Glomerular endothelial cell (primary cell): ENCODE data around the gene CHST13. TPM values are rescaled to one million over a fixed set of nuclear protein-coding genes. Genes with fewer than 3 reads are reported as not detected.

Source experiments
- DNase-seq: peaks from one replicate; pipeline ENCODE4 v3.0.0-alpha.2; 2011; ENCODE audit warnings: low read depth, low spot score; ENCODE audit errors: extremely low read depth
- total RNA-seq: library from RNA; depleted of rRNA; stranded (reverse); fragments of >200 nt; gene quantifications from 2 replicates; pipeline ENCODE4 v1.2.3, GENCODE V29; 2015

The CHST13 gene
- total RNA-seq, 1 donor from 2014 or later: not detected

DNA sequence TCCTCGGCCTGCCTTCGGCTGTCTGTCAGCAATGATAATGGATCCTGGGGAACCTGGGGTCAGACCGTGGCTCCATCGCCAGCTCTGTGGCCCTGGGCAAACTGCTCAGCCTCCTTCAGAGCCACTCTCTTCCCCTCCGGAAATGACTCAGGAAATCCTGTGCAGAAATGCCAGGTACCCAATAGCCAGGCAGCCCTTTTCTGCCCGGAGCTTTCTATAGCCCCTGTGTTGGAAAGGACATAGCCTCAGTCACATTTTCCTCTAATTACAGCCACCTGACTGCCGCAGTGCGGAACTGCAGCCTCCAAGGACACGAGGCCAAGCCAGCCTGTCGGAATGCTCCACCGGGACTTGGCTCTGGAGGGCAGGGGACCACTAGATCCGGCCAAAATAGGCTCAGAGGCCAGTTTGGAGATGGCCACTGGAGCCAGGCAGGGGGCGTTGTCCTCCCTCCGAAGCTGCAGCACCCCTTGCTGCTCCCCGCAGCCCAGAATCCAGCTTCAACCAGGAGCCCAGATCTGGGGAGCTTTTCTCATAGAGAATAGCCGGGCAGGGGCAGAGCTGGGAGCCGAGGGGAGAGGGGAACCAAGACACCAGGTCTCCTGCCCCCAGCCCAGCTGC lies 36.7 kb upstream of the CHST13 start:
- no peak for DNase-seq

DNA sequence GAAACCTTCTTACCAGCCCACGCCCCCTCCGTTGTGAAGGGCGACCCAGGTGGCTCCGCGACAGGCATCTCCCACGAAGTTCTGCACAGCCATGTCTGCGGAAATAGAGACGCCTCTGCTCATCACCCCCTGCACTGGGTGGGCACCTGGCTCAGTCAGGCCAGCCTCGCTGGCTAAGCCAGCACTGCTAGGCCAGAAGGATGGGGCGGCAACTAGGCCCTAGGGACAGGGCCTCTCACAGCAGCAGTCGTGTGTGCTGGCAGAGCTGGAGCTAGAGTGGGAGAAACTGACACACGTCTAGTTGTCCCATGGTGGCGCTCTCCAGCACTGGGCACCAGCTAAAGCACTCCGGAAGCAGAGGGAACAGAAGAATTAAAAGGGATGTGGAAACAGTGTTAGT lies 35.8 kb upstream of the CHST13 start:
- DNase-seq: no peak

DNA sequence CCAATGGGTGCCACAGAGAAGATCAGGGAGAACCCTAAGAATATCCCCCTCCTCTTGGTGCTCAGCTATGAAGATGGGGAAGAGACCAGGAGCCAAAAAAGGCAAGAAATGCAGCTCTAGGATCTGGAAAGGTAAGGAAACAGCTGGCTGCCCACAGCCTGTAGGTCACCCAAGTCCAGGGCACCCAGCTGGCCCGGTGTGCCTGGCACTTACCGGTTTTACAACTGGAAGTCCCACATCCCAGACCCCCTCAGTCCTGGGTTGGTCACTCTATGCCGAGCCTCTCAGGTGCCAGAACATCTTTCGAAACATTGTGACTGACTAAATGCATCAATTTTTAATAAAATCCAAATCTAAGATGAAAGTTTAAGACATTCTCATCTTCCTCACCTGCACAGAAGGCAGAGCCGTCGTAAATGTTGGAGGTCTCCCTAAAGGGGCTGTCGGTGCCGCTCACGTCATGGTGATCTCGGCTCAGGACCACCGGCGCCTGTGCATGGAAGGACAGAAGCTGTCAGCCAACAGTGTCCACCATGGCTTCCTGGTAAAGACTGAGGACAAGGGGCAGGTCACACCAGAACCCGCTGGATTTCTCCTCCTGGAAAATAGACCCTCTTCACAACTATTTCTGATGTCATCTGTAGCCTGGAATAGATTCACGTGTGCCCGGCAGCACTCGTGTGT lies 34.9 kb upstream of the CHST13 start:
- no peak for DNase-seq

DNA sequence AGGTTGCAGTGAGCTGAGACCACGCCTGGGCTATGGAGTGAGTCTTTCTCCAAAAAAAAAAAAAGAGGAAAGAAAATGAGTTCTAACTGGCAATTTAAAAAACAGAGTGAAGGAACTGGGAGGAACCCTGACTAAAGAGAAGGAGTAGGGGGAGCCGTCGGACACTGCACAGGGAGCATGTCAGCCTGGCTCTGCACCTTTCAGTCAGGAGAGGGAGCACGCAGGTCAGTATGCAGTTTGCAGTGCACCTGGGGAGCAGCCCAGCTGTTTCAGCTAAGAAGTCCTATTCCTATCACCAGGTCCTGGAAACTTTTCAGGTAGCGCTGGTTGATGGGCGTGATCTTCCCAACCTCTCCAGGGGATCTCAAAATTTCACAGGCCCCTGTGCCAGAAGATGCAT lies 33.3 kb upstream of the CHST13 start:
- DNase-seq: no peak

DNA sequence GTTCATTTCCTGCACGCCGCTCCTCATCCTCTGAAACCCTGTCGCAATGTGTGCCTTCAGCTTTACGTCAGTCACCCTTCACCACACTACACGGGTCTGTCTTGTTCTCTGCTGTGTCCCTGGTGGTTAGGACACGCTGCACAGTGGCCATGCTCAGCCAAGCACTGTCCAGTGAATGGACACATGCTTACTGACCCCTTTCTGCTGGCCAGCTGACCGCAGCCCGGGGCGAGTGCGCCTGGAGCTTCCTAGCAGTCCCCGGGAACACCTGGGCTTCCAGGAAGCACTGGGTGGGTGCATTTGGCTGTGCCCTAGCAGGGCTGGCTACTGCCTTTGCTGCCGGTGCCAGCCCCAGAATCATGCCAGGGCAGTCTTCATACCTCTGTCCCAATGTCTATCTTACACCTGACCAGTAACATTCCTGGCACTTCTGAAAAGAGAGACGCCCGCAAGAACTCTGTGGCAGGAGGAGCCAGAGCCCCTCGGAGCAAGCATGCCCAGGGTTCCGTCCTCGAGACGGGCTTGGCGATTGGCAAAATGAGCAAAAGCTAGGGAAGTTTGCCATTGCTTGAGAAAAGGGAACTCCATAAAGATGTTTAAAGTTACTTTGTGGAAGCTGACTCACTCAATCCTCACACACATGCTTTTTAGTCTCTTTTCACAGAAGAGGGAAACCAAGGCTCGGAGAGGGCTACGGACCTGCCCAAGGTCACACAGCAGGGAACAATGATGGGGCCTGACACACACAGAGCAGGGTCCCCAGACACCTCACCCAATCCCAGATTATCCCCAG lies 32.5 kb upstream of the CHST13 start:
- no peak for DNase-seq

DNA sequence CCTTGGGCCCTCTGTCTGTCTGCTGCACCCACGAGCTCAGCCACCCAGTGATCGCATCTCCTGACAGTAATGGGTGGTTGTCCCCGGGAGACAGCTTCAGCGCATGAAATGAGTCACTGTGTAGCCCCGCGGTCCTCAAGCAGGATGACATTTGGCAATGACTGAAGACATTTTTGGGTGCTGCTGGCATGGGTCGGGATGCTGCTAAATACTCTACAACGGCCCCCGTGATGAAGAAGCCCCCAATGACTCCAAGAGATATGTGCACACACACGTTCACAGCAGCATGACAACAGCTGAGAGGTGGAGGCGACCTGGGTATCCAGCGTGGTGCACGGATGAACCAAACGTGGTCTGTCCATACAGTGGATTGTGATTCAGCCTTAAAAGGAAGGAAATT lies 30.9 kb upstream of the CHST13 start:
- DNase-seq: no peak

DNA sequence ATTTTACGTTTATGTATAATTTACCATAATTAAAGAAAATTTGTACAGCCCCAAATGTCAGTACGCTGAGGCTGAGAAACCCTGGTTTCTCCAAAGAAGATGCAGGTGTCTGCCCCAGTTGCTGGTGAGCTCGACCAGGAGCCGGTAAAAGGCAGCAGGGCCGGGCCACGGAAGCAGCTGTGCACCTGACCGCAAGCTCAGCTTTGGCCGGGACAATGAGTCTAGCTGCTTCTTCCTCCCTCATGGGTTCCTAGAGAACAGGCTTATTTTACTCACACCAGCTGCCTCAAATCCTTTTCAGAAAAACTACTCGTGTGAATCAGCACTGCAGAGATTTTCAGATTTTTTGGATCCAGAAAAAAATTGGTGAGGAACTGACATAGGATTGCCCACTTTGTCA lies 30.2 kb upstream of the CHST13 start:
- DNase-seq: no peak

DNA sequence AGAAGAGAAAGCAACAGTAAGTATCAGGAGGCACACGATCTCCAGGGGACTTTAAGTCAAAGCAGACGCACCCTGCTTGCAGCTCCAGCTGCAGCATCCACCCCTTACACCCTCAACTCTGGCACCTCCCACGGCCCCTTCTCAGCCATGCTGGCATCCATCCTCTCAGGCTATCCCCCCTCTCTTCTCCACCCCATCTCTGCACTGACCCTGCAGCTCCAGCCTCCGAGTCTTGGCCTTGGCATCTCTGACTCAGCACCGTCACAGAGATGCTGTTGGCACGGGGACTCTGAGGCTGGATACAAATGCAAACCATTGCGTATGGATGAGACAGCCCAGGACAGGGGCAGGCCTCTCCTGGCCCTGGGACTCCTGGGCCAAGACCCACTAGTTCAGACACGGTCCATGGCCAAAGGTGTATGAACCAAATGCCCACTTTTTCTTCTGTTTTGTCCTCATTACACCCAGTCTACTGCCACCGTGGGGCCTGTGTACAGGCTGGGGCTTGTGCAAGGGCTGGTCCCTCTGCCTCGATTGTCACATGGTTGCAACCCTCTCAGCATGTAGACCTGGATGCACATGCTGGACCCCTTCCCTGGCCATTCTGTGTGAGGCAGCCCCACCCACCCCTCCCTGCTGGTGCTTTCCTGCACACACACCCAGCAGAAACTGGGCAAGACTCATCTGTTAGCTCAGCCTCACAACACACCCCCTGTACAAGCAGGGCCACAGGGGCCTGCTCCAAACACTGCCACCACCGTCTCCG lies 29.6 kb upstream of the CHST13 start:
- DNase-seq: no peak

DNA sequence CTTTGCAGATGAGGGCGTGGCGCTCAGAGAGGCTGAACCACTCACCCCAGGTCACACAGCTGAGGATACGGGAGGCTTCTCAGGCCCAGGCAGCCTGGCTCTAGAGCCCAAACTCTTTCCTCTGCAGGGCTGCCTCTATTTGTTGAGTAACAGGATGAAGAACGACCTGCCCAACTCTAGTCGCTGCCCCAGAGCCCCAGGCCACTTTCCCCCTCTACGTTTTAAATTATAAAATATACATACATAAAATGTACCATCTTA lies 29.1 kb upstream of the CHST13 start:
- DNase-seq: no peak

DNA sequence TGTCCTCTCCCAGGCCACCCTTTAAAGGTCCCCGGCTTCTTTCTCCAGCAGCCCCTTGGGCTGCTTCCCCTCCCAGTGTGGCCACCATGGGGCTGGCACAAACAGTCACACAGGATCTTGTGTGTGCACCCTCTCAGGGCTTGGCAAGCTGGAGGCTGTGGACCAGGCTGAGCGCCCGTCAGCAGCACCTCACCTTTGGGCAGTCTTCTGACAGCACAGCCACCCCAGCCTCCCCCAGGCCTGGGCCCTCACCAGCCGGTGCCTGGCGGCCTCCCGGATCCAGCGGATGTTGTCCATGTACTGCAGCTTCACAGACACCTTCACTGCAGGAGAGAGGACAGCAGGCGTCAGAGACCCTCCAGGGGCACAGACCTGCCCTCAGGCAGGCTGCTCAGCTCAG lies 28.2 kb upstream of the CHST13 start:
- no peak for DNase-seq

DNA sequence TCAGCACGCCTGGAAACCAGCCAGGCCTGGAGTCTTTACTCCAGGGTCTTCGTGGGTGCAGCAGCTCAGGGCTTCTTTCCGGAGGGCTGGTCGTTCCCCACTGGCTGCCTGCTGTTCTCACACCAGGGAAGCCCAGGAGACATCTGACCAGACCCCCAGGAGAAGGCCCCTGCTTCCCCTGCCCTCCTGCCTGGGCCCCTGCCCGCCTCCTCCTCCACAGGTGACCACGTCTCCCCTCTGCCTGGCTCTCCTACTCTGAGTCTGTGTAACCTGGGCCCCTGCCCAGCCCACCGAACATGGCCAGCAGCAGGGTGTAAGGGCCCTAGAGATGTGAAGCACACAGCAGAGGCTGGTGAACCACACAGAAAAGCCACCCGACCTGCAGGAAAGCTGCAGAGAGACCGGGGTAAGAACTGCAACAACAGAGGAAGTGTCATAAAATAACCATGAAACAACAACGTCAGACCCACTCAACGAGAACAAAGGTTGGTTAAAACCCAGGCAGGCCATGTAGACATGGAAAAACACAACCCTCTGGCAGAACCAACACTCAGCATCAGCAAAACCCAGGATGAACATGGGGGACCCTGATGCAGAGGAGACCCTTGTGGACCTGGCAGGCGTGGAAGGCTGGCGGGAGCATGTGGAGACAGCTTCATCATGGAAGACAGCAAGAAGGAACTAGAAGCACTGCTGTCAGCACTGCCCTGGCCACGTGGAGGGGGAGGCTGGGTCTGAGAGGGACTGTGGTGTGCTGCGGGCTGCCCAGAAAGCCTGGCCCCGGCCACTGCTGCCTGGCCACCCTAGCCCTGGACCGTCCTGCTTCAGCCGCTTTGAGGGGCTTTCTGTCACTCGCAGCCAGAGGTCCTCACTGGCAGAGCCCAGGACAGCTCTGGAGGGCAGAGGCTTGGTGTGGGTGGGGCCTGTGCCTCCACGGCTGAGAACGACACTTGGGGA lies 26.8 kb upstream of the CHST13 start:
- DNase-seq: no peak

DNA sequence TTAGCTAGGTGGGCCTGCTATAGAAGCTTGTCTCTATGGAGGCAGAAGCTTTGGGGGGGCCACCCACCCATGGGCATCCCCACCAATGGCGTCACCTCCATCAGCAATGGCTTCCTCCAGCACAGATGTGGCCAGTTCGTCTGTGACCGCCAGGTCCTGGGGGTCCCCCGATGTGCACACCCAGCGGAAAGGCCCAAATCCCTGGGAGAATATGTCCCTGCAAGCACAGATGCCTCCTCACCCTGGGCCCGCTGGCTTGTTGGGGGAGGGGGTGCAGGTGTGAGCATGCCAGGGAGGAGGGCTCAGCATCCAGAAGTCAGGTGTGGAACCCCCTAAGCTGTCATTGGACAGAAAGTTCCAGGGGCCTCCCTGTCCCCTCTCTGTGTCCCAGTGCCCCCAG lies 26.0 kb upstream of the CHST13 start:
- no peak for DNase-seq

DNA sequence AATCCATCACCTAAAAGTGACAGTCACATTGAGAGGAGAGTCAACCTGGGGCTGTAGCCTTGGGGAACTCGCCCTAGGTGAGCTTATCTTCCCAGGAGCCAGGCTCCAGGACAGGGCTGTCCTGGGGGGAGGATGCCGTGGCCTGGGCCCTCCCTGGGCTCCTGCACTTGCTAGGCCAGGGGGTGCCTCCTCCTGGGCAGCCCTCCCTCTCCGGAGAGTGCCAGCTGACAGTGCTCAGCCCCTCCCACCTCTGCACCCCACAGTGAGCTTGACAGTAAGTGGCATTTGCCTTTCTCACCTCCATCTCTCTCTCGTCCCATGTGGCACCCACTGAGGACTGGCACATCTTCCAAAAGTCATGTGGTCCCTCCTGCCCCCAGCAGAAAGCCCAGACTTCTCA lies 25.5 kb upstream of the CHST13 start:
- no peak for DNase-seq

DNA sequence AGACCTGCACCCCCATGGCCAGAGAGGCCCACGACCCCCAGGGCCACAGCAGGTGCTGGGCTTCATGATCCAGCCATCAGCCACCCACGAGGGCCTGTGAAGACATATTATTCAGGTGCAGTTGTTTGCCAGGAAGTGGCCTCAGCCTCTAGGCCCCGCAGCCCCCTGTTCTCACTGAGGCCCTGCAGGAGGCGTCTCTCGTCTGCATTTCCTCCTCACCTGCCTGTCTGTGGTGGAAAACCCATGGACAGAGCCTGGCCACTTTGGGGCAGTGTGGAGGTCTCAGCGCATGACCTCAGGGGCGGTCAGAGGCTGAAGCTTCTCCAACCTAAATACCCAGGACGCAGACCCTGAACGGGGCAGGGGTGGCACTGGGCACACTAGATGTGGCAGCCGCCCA lies 25.0 kb upstream of the CHST13 start:
- DNase-seq: no peak

DNA sequence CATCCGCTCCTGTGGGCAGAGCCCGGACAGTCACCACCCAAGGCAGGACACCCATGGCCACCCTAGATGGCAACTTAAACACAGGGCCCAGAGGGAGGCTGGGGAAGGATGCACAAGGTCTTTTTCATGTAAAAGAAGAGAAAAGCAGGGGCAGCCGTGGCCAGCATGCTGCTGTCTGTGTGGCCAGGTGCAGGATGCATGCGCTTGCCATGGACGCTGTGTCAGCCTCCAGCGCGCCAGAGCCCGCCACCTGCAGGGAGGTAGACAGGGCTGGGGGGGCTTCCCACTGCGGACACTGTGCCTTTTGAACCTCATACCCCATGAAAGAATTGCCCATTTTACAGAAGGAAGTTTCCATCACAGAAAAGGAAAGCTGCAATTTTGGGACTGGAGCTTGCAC lies 24.6 kb upstream of the CHST13 start:
- no peak for DNase-seq

DNA sequence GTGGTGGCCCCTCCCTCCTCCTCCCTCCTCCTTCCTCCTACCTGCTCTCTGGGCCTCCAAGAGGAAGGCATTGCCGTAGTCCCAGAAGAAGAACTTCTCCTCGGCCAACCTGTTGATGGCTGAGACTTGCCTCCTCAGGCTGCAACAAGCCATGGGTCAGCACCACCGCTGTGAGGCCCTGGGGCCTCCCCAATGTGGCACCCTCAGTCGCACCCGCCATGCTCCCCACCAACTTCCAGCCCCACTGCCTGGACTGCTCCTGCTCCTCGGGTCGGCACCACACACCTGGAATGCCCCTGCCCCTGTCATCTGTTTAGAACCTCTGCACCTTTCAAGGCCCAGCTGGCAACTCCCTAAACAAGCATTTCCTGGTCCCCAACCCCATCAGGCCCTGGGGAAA lies 23.9 kb upstream of the CHST13 start:
- no peak for DNase-seq

DNA sequence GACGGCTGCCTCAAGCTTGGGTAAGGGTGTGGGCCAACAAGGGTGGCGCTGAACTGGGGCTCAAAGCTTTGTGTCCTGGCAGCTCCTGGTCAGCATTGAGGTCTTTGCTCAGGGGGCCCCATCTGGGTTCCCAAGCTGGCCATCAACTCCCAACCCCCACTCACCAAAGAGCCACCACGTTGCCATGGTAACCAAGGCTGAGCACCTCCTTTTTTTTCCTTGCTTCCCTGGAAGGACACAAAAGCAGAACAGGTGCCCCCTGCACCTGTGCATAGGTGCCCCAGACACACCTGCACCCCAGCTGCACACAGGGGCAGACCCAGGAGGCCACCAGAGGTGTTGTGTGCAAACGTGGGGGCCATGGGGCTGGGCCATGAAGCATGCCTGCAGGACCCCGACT lies 22.9 kb upstream of the CHST13 start:
- DNase-seq: no peak

DNA sequence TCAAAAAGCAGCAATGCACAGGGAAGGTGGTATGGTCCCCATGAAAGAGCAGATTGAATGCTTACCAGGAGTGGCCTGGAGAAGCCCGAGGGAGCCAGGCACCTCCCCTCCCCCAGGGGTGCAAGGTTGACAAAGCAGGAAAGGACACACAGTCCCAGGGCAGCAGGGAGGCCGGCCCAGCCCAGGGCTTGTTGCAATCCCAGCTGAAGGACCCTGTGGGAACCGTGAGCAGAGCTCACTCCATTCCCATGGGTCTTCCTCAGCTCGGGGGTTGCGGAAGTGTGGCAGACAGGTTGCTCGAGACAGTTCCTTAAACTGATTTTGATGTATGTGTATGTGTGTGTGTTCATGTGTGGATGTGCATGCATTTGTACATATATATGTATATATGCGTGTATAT lies 22.2 kb upstream of the CHST13 start:
- no peak for DNase-seq

DNA sequence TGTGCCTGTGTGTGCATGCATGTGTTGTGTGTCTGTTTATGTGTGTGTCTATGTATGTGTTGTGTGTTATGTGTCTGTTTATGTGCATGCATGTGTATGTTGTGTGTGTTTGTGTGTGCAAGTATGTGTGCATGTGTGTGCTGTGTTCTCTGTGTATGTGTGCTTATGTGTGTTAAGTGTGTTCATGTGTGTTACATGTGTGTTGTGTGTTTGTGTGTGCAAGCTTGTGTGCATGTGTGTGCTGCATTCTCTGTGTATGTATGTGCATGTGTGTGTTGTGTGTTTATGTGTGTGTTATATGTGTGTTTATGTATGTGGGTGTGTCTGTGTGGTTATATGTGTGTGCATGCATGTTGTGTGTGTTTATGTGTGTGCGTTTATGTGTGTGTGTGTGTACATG lies 21.3 kb upstream of the CHST13 start:
- DNase-seq: no peak

DNA sequence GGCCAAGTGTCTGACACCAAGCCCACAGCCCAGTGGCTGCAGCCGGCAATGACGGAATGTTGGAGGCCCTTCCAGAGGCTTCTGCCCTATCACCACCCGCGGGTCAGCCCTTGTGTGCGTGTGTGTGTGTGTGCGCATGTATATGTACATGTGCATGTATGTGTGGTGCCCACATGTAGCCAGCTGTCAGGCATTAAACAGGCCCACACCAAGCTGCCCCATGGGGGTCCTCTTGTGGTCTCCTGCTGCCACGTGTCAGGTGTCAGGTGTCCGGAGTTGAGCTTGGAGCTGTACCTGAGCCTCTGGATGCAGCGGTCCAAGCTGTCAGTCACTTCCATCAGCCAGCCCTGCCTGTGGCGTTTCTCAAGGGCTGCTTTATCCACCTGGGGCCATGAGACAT lies 20.3 kb upstream of the CHST13 start:
- no peak for DNase-seq

DNA sequence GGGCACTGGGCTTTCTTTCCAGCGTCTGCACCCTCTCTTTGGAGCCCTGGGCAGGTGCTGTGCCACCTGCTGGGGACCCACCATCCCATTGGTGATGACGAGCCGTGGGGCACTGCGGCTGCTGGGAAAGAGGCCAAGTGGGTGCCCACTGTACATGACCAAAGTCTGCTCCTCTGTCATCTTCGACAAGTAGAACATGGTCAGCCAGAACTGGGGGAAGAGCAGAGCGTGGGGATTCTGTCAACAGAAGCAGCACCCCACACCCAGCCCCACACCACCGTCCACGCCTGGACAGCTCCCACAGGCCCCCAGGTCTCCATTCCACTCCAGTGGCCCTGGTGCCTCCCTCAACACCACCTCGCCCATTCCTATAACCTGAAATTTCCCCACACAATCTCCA lies 16.1 kb upstream of the CHST13 start:
- DNase-seq: no peak
